ENCODE data around the gene MX2.

- TF ChIP-seq POLR2A (IDR thresholded peaks at IDR 0.05) (no peak), CTCF (IDR thresholded peaks at IDR 0.05) (no peak), EP300 (IDR thresholded peaks at IDR 0.05) (no peak)
Observed at GRCh38 chr21:41449613-41450012, 87.8 kb downstream of the MX2 start.

Data from tibial nerve (tissue), 4 donors.